AG08396 (cell line): ENCODE data around the gene MOB1B.
"Not testable (repeated sequence)": the region's sequence is repeated elsewhere in the genome, so short reads cannot be mapped to it uniquely, and the experiment has no call there.

Source experiments
- DNase-seq: peaks from one replicate; pipeline ENCODE4 v3.0.0; 2012; ENCODE audit warnings: low spot score, mixed read lengths

The MOB1B gene

GRCh38 chr4:71008196-71008595, 106.0 kb downstream of the MOB1B start:
- DNase-seq, result no peak

GRCh38 chr4:71009086-71009485, 106.9 kb downstream of the MOB1B start:
- DNase-seq, result peak; percentile 48

- peak; percentile 35 for DNase-seq
These were observed 107.9 kb downstream of the MOB1B start for GRCh38 chr4:71009890-71010588.

GRCh38 chr4:71011451-71011850, 109.3 kb downstream of the MOB1B start:
- DNase-seq, result no peak

- DNase-seq, result not testable (repeated sequence)
These were observed 115.2 kb downstream of the MOB1B start for GRCh38 chr4:71017391-71017790.

- DNase-seq, result no peak
These were observed 118.4 kb downstream of the MOB1B start for GRCh38 chr4:71020611-71021010.

GRCh38 chr4:71025654-71026053, 123.5 kb downstream of the MOB1B start:
- no peak for DNase-seq

GRCh38 chr4:71026086-71026485, 123.9 kb downstream of the MOB1B start:
- peak; percentile 50 for DNase-seq

- DNase-seq, result no peak
These were observed 125.4 kb downstream of the MOB1B start for GRCh38 chr4:71027611-71028010.

GRCh38 chr4:71029504-71029903, 127.3 kb downstream of the MOB1B start:
- no peak for DNase-seq

- DNase-seq, result peak; percentile 21
These were observed 129.9 kb downstream of the MOB1B start for GRCh38 chr4:71032106-71032505.
